ENCODE data around the gene CD9.
A peak's percentile ranks its signal among the peaks of the same experiment; 100 is the strongest.

The CD9 gene

GRCh38 chr12:6193853-6194815, 6.1 kb upstream of the CD9 start:
- DNase-seq: no peak
- H3K27me3 ChIP-seq (replicated peaks): no peaks in the 10 kb centered on the region
- no peak for TF ChIP-seq CTCF (IDR thresholded peaks at IDR 0.05; ENCODE audit: low read depth, low read length, missing control alignments)
- H3K27ac ChIP-seq: no peak overlapping the region
- H3K36me3 ChIP-seq (replicated peaks): no peaks in the 10 kb centered on the region
- H3K4me3 ChIP-seq (ENCODE audit: low read depth, low read length): no peak overlapping the region
- in situ Hi-C loops (cut with HindIII; ENCODE audit: low pct_ligation_motif_present, low sequenced_read_pairs): no loop called here

- DNase-seq: peak; percentile 72
- Histone ChIP-seq H3K4me3 (ENCODE audit: low read depth, low read length) (no peak overlapping the region), H3K36me3 (replicated peaks) (no peaks in the 10 kb centered on the region), H3K27ac (no peak overlapping the region), H3K27me3 (replicated peaks) (no peaks in the 10 kb centered on the region)
- peak; percentile 93 for TF ChIP-seq CTCF (IDR thresholded peaks at IDR 0.05; ENCODE audit: low read depth, low read length, missing control alignments)
- in situ Hi-C loops (cut with HindIII; ENCODE audit: low pct_ligation_motif_present, low sequenced_read_pairs): no loop called here
Observed at GRCh38 chr12:6195665-6196535, 4.3 kb upstream of the CD9 start.

- Histone ChIP-seq H3K4me3 (ENCODE audit: low read depth, low read length) (no peak overlapping the region), H3K27ac (no peak overlapping the region), H3K27me3 (replicated peaks) (no peaks in the 10 kb centered on the region), H3K36me3 (replicated peaks) (no peaks in the 10 kb centered on the region)
- no peak for TF ChIP-seq CTCF (IDR thresholded peaks at IDR 0.05; ENCODE audit: low read depth, low read length, missing control alignments)
- in situ Hi-C loops (cut with HindIII; ENCODE audit: low pct_ligation_motif_present, low sequenced_read_pairs): no loop called here
- no peak for DNase-seq
Observed at GRCh38 chr12:6198051-6198450, 2.1 kb upstream of the CD9 start.

- DNase-seq: no peak
- in situ Hi-C loops (cut with HindIII; ENCODE audit: low pct_ligation_motif_present, low sequenced_read_pairs): no loop called here
- Histone ChIP-seq H3K27ac (no peak overlapping the region), H3K36me3 (replicated peaks) (no peaks in the 10 kb centered on the region), H3K27me3 (replicated peaks) (no peaks in the 10 kb centered on the region), H3K4me3 (ENCODE audit: low read depth, low read length) (no peak overlapping the region)
- TF ChIP-seq CTCF (IDR thresholded peaks at IDR 0.05; ENCODE audit: low read depth, low read length, missing control alignments): no peak
Observed at GRCh38 chr12:6198556-6198955, 1.6 kb upstream of the CD9 start.

GRCh38 chr12:6198985-6199530, 1.1 kb upstream of the CD9 start:
- DNase-seq: no peak
- Histone ChIP-seq H3K27ac (no peak overlapping the region), H3K4me3 (ENCODE audit: low read depth, low read length) (peak overlapping the region; percentile 5), H3K36me3 (replicated peaks) (no peaks in the 10 kb centered on the region), H3K27me3 (replicated peaks) (no peaks in the 10 kb centered on the region)
- no peak for TF ChIP-seq CTCF (IDR thresholded peaks at IDR 0.05; ENCODE audit: low read depth, low read length, missing control alignments)
- in situ Hi-C loops (cut with HindIII; ENCODE audit: low pct_ligation_motif_present, low sequenced_read_pairs): no loop called here

Measured in brain microvascular endothelial cell (primary cell).